Middle frontal gyrus (tissue), 1 donor: Measurements from ENCODE around the gene PCP4.
"Not testable (repeated sequence)": the region's sequence is repeated elsewhere in the genome, so short reads cannot be mapped to it uniquely, and the experiment has no call there.

Source experiments
- DNase-seq: peaks from one replicate; pipeline ENCODE4 v3.0.0-alpha.2; 2015; ENCODE audit warnings: low spot score; ENCODE audit errors: extremely low spot score

The PCP4 gene

GRCh38 chr21:39863111-39863510 lies 4.1 kb upstream of the PCP4 start:
- no peak for DNase-seq

- no peak for DNase-seq
Observed at GRCh38 chr21:39866093-39866492, 1.1 kb upstream of the PCP4 start.

GRCh38 chr21:39869141-39869818 lies 2.0 kb downstream of the PCP4 start:
- DNase-seq: no peak

- DNase-seq: no peak
Observed at GRCh38 chr21:39873687-39874086, 6.4 kb downstream of the PCP4 start.

GRCh38 chr21:39874206-39874605 lies 7.0 kb downstream of the PCP4 start:
- DNase-seq: no peak

- DNase-seq: no peak
Observed at GRCh38 chr21:39874759-39875158, 7.5 kb downstream of the PCP4 start.

- no peak for DNase-seq
Observed at GRCh38 chr21:39881661-39882060, 14.4 kb downstream of the PCP4 start.

- no peak for DNase-seq
Observed at GRCh38 chr21:39882151-39882838, 15.1 kb downstream of the PCP4 start.

- no peak for DNase-seq
Observed at GRCh38 chr21:39882839-39883195, 15.6 kb downstream of the PCP4 start.

GRCh38 chr21:39885119-39885848 lies 18.0 kb downstream of the PCP4 start:
- DNase-seq: no peak

- no peak for DNase-seq
Observed at GRCh38 chr21:39888848-39889247, 21.6 kb downstream of the PCP4 start.

- DNase-seq: no peak
Observed at GRCh38 chr21:39891111-39891510, 23.9 kb downstream of the PCP4 start.

- DNase-seq: not testable (repeated sequence)
Observed at GRCh38 chr21:39891863-39892262, 24.6 kb downstream of the PCP4 start.

GRCh38 chr21:39900491-39900890 lies 33.3 kb downstream of the PCP4 start:
- DNase-seq: no peak

- no peak for DNase-seq
Observed at GRCh38 chr21:39900911-39901310, 33.7 kb downstream of the PCP4 start.

- no peak for DNase-seq
Observed at GRCh38 chr21:39902986-39903385, 35.7 kb downstream of the PCP4 start.

- DNase-seq: no peak
Observed at GRCh38 chr21:39904457-39904856, 37.2 kb downstream of the PCP4 start.

GRCh38 chr21:39908265-39908923 lies 41.2 kb downstream of the PCP4 start:
- no peak for DNase-seq

- no peak for DNase-seq
Observed at GRCh38 chr21:39911286-39912199, 44.3 kb downstream of the PCP4 start.

GRCh38 chr21:39913706-39914305 lies 46.6 kb downstream of the PCP4 start:
- no peak for DNase-seq

- DNase-seq: no peak
Observed at GRCh38 chr21:39915881-39916280, 48.6 kb downstream of the PCP4 start.
